ENCODE data around the gene EXOC1L.
A peak's percentile ranks its signal among the peaks of the same experiment; 100 is the strongest.

EXOC1L gene

GRCh38 chr4:55819634-55820033 lies at the start of gene EXOC1L:
Gene EXOC1L (plus strand): TSS chr4:55819790. CDS start chr4:55820027, 237 bp downstream.
- DNase-seq (ENCODE audit: low read depth, low spot score): peak; percentile 72

GRCh38 chr4:55770662-55771061 lies 48.9 kb upstream of the EXOC1L start:
- DNase-seq (ENCODE audit: low read depth, low spot score): no peak

GRCh38 chr4:55781341-55781740 lies 38.2 kb upstream of the EXOC1L start:
- DNase-seq (ENCODE audit: low read depth, low spot score): no peak

GRCh38 chr4:55781812-55782211 lies 37.8 kb upstream of the EXOC1L start:
- DNase-seq (ENCODE audit: low read depth, low spot score): no peak

- no peak for DNase-seq (ENCODE audit: low read depth, low spot score)
Observed at GRCh38 chr4:55783584-55783983, 36.0 kb upstream of the EXOC1L start.

- DNase-seq (ENCODE audit: low read depth, low spot score): no peak
Observed at GRCh38 chr4:55784747-55785146, 34.8 kb upstream of the EXOC1L start.

- no peak for DNase-seq (ENCODE audit: low read depth, low spot score)
Observed at GRCh38 chr4:55791666-55792065, 27.9 kb upstream of the EXOC1L start.

- peak; percentile 11 for DNase-seq (ENCODE audit: low read depth, low spot score)
Observed at GRCh38 chr4:55793479-55793878, 26.1 kb upstream of the EXOC1L start.

- no peak for DNase-seq (ENCODE audit: low read depth, low spot score)
Observed at GRCh38 chr4:55794053-55794452, 25.5 kb upstream of the EXOC1L start.

GRCh38 chr4:55795341-55795740 lies 24.2 kb upstream of the EXOC1L start:
- DNase-seq (ENCODE audit: low read depth, low spot score): no peak

- no peak for DNase-seq (ENCODE audit: low read depth, low spot score)
Observed at GRCh38 chr4:55801498-55801897, 18.1 kb upstream of the EXOC1L start.

- no peak for DNase-seq (ENCODE audit: low read depth, low spot score)
Observed at GRCh38 chr4:55807556-55807955, 12.0 kb upstream of the EXOC1L start.

- no peak for DNase-seq (ENCODE audit: low read depth, low spot score)
Observed at GRCh38 chr4:55808186-55808585, 11.4 kb upstream of the EXOC1L start.

GRCh38 chr4:55808632-55809031 lies 11.0 kb upstream of the EXOC1L start:
- DNase-seq (ENCODE audit: low read depth, low spot score): no peak

GRCh38 chr4:55817691-55818090 lies 1.9 kb upstream of the EXOC1L start:
- DNase-seq (ENCODE audit: low read depth, low spot score): no peak

GRCh38 chr4:55820279-55820678 lies 689 bp downstream of the EXOC1L start:
- DNase-seq (ENCODE audit: low read depth, low spot score): no peak

GRCh38 chr4:55822329-55822728 lies 2.7 kb downstream of the EXOC1L start:
- DNase-seq (ENCODE audit: low read depth, low spot score): no peak

- no peak for DNase-seq (ENCODE audit: low read depth, low spot score)
Observed at GRCh38 chr4:55824865-55825264, 5.3 kb downstream of the EXOC1L start.

GRCh38 chr4:55826986-55827385 lies 7.4 kb downstream of the EXOC1L start:
- DNase-seq (ENCODE audit: low read depth, low spot score): no peak

- no peak for DNase-seq (ENCODE audit: low read depth, low spot score)
Observed at GRCh38 chr4:55827582-55827981, 8.0 kb downstream of the EXOC1L start.

GRCh38 chr4:55830048-55830447 lies 10.5 kb downstream of the EXOC1L start:
- DNase-seq (ENCODE audit: low read depth, low spot score): no peak

GRCh38 chr4:55830716-55831115 lies 11.1 kb downstream of the EXOC1L start:
- DNase-seq (ENCODE audit: low read depth, low spot score): peak; percentile 10

- no peak for DNase-seq (ENCODE audit: low read depth, low spot score)
Observed at GRCh38 chr4:55834086-55834795, 14.7 kb downstream of the EXOC1L start.

- no peak for DNase-seq (ENCODE audit: low read depth, low spot score)
Observed at GRCh38 chr4:55837903-55838302, 18.3 kb downstream of the EXOC1L start.

Data from astrocyte of the hippocampus (primary cell).